Fibroblast of pulmonary artery (primary cell): ENCODE results near the gene LRRC41.
"Not testable (repeated sequence)": the region's sequence is repeated elsewhere in the genome, so short reads cannot be mapped to it uniquely, and the experiment has no call there.

Source experiments
- DNase-seq: peaks from one replicate; pipeline ENCODE4 v3.0.0-alpha.2; 2010; ENCODE audit warnings: low read depth
- H3K4me3 ChIP-seq: replicated peaks from 2 replicates; pipeline ENCODE4 v1.5.1; 2011; ENCODE audit warnings: low read depth, mild to moderate bottlenecking, control low read depth, low read length, moderate library complexity
- CTCF ChIP-seq: IDR thresholded peaks from 2 replicates; pipeline ENCODE4 v1.5.1; 2011; ENCODE audit warnings: mild to moderate bottlenecking, control low read depth, low read length, inconsistent platforms; ENCODE audit errors: missing control alignments

The LRRC41 gene

GRCh38 chr1:46342677-46343350 lies 39.4 kb upstream of the LRRC41 start:
- no peak for DNase-seq
- no peak overlapping the region for H3K4me3 ChIP-seq
- TF ChIP-seq CTCF: no peak

- peak; percentile 41 for TF ChIP-seq CTCF
- peak; percentile 46 for DNase-seq
- peak overlapping the region; percentile 82 for H3K4me3 ChIP-seq
Observed at GRCh38 chr1:46342084-46342656, 38.8 kb upstream of the LRRC41 start.

GRCh38 chr1:46341222-46342083 lies 38.0 kb upstream of the LRRC41 start:
- DNase-seq: no peak
- TF ChIP-seq CTCF: no peak
- peak overlapping the region; percentile 82 for H3K4me3 ChIP-seq

- peak within 1 kb of the TSS; percentile 82 for H3K4me3 ChIP-seq
- peak; percentile 51 for TF ChIP-seq CTCF
- DNase-seq: peak; percentile 99
Observed at GRCh38 chr1:46340404-46341221, 37.2 kb upstream of the LRRC41 start, which contains the start of gene NSUN4. TSS of gene NSUN4 (plus strand) at chr1:46340807. CDS start at chr1:46340827, 20 bp downstream.

- H3K4me3 ChIP-seq, DNase-seq: not testable (repeated sequence)
Observed at GRCh38 chr1:46337409-46337808, 34.0 kb upstream of the LRRC41 start.

- no peak overlapping the region for H3K4me3 ChIP-seq
- no peak for DNase-seq
- TF ChIP-seq CTCF: no peak
Observed at GRCh38 chr1:46335081-46335480, 31.7 kb upstream of the LRRC41 start.
